HG02885 (cell line): Measurements from ENCODE around the gene YDJC.
"Not testable (repeated sequence)": the region's sequence is repeated elsewhere in the genome, so short reads cannot be mapped to it uniquely, and the experiment has no call there.

Source experiments
- ATAC-seq: cut with Tn5 transposase; IDR thresholded peaks from one replicate; pipeline ENCODE4 v1.9.1; 2021; ENCODE audit warnings: mild to moderate bottlenecking; ENCODE audit not compliant: unreplicated experiment, poor library complexity

The YDJC gene

DNA sequence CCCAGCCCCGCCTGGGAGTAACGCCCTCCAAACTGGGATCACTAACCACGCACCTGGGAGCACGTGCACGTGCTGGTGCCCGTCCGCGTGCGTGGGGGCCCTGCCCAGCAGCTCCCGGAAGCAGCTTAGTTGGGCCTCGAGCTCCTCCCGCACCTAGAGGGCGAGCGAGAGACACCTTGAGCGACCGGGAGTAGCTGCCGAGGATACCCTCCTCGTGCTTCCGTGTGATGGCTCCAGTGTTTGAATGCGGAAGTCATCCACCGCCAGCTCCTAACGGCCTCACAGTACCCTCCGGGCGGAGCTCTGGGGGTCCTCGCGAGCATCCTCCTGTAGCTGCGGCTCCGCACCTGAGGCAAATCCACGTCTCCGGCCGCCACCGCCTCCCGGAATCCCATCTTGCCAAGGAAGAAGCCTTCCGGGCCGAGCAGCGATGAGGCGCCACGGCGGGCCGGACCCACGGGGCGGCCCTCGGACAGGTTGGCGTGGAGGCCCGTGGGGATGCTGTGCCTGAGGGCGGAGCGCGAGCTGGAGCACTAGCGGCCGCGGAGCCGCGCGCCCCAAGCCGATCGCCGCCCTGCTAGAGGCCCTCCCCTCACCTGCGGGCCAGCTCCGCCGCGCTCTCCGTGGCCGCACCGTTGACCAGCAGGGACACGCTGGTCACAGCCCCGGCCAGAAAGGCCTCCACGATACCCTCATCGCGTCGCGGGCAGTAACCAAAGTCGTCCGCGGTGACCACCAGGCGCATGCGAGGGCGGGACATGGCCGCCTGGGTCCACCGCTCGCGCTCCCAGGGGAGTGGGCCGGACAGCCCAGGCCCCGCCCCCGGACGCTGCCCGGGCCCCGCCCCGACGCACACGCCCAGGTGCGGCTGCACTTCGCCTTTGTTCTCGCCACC is at the start of gene YDJC:
Gene YDJC (minus strand): TSS at position 768 of the 895 bp plus-strand sequence. CDS start 8 bp downstream, at position 760.
- peak; percentile 78 for ATAC-seq

GRCh38 chr22:21679383-21679782 is 49.6 kb upstream of the YDJC start:
- no peak for ATAC-seq

DNA sequence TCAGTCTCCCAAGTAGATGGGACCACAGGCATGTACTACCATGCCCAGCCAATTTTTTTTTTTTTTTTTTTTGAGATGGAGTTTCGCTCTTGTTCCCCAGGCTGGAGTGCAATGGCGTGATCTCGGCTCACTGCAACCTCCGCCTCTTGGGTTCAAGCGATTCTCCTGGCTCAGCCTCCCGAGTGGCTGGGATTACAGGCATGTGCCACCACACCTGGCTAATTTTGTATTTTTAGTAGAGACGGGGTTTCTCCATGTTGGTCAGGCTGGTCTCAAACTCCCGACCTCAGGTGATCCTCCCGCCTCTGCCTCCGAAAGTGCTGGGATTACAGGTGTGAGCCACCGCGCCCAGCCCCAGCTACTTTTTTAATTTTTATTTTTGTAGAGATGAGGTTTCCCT is 49.0 kb upstream of the YDJC start:
- ATAC-seq, result not testable (repeated sequence)

DNA sequence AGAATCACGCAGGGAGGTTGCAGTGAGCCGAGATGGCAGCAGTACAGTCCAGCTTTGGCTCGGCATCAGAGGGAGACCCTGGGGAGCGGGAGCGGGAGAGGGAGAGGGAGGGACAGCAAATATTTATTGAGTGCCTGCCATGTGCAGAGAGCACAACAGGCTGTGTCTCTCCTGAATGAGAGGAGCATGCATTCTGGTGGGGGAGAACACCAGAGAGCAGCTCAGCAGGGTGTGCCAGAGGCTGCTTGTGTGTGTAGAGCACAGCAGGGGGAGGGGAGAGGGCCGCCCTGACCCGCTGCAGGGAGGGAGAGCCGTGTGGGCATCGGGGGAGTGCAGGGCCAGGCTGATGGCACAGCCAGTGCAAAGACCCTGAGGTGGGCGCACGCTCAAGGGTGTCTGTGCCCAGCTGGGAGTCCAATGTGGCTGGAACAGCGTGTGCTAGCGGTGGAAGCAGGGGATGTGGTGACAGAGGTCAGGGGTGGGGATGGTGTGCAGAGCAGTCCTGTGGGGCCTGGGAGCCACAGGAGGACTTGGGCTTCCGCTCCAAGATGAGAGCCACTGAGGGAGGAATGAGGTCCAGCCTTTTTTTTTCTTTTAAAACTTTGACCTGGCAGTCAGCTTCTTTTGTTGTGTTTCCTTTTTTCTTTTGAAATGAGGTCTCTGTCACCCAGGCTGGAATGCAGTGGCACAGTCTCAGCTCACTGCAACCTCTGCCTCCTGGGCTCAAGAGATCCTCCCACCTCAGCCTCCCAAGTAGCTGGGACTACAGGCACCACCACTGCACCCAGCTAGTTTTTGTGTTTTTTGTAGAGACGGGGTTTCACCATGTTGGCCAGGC is 48.0 kb upstream of the YDJC start:
- no peak for ATAC-seq

GRCh38 chr22:21674638-21675245 is 44.9 kb upstream of the YDJC start:
- no peak for ATAC-seq

DNA sequence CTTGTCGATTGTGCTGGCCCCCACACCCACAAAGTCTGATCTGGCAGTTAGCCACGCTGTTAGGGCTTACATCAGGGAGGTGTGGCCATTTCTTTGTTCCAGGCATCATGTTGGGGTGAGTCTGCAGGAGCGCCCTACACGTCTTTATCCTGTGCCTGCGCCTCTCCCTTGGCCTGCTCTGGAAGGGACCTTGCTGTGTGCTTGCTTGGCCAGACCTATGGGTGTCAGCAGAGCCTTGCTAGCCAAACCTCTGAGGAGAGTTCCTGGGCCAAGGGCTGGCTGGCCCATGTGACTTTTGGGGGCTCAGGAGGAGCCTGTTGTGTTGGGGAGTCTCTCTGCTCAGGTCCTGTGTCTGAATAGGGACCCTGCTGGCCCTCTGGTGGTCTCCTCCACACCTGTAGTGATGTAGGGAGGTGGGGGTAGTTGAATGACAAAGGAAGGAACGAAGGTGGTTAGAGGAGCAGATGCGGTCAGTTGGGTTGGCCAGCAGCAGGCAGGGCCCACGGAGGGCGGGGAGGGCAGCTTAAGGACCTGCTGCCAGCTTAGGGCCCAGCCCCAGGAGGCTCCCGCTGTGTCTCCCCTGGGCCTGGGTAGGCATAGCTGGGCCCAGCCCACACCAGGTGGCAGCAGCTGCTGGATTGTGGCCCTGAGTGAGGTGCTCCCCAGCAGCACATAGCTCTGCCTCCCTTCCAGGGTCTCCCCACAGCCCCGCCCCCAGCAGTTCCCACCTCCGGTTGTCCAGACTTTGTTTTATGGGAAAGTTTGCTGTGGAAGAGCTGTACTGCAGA is 43.9 kb upstream of the YDJC start:
- no peak for ATAC-seq

- no peak for ATAC-seq
These were observed 42.3 kb upstream of the YDJC start for GRCh38 chr22:21672107-21672629.

DNA sequence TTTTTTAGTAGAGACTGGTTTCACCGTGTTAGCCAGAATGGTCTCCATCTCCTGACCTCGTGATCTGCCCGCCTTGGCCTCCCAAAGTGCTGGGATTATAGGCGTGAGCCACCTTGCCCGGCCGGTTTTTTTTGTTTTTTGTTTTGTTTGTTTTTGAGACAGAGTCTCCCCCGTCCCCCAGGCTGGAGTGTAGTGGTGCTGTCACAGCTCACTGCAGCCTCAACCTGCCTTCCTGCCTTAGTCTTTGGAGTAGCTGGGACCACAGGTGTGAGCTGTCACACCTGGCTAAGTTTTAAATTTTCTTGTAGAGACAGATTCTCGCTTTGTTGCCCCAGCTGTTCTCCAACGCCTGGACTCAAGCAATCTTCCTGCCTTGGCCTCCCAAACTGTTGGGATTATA is 39.2 kb upstream of the YDJC start:
- ATAC-seq, result no peak

GRCh38 chr22:21666786-21667185 is 37.0 kb upstream of the YDJC start:
- no peak for ATAC-seq

GRCh38 chr22:21665047-21665851 is 35.4 kb upstream of the YDJC start:
- ATAC-seq, result no peak

DNA sequence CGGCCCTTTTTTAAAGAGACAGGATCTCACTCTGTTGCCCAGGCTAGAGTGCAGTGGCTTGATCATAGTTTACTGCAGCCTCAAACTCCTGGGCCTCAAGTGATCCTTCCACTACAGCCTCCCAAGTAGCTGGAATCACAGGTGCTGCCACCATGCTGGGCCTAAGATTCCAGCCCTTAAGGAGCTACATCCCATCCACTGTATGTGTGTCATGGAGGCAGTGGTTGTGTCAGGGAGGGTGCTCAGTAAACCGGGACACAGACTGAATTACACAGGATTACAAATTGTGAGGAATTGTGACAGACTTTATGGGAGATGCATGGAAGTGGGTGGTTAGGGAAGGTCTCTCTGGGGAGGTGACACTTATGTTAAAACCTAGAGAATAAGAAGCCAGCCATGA is 33.9 kb upstream of the YDJC start:
- no peak for ATAC-seq

DNA sequence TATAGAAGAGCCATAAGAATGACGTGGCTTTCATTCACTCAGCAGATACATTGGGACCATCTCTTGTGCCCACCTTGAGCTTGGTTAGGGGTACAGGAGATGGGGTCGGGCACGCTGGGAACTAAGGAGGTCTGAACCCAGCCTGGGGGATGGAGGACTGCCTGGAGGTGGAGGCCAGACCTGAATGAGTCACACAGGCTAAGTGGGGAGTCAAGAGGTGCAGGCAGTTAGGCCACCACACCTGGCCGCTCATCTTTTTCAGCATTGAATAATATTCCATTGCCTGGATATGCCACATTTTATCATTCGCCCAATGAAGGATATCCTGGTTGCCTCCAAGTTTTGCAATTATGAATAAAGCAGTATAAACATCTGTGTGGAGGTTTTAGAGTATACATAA is 32.2 kb upstream of the YDJC start:
- ATAC-seq, result no peak

DNA sequence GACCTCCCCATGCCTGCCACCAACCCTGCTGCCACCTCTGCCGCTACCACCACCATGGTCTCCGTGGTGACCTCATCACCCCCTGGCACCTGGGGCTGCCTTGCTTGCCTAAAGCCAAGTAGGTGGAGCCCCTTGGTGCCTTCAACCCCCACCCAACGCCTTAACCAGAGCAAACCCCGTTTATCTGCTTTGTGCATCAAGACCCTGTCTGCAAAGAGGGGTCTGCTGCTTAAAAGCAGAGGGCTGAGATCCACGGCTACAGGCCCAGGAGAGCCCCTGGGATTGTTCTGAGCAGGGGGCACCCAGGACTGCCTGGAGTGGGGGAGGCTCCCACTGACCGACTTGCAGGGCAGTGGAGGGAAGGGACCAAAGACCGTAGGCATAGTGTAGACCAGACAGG is 31.1 kb upstream of the YDJC start:
- no peak for ATAC-seq

DNA sequence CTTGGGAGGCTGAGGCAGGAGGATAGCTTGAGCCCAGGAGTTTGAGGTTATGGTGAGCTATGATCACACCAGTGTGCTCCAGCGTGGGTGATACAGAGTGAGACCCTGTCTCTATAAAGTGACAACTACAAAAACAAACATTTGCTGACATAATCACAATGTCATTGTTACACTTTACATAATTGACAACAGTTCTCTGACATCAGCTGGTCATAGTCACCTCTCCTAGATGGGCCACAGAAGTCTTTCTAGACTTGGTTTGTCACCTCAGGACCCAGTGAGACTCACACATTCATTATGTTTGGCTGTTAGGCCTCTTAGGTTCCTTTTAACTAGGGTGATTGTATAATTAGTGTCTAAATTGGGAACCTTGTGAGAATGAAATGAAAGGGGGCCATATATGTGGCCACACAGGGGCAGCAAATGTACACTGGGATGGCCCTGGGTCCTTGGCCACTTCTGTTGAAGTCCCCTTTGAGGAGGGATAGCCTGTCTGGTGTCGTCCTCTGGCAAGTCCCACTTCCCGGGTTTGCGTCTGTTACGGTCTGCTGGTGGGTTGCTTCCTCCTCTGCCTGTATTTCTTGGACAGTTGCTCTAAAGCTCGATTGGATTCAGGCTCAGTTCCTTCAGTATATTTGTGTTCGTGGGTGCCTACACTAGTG is 30.2 kb upstream of the YDJC start:
- no peak for ATAC-seq

GRCh38 chr22:21657360-21658032 is 27.7 kb upstream of the YDJC start:
- ATAC-seq, result peak; percentile 79

GRCh38 chr22:21657020-21657359 is 27.2 kb upstream of the YDJC start:
- ATAC-seq, result no peak

DNA sequence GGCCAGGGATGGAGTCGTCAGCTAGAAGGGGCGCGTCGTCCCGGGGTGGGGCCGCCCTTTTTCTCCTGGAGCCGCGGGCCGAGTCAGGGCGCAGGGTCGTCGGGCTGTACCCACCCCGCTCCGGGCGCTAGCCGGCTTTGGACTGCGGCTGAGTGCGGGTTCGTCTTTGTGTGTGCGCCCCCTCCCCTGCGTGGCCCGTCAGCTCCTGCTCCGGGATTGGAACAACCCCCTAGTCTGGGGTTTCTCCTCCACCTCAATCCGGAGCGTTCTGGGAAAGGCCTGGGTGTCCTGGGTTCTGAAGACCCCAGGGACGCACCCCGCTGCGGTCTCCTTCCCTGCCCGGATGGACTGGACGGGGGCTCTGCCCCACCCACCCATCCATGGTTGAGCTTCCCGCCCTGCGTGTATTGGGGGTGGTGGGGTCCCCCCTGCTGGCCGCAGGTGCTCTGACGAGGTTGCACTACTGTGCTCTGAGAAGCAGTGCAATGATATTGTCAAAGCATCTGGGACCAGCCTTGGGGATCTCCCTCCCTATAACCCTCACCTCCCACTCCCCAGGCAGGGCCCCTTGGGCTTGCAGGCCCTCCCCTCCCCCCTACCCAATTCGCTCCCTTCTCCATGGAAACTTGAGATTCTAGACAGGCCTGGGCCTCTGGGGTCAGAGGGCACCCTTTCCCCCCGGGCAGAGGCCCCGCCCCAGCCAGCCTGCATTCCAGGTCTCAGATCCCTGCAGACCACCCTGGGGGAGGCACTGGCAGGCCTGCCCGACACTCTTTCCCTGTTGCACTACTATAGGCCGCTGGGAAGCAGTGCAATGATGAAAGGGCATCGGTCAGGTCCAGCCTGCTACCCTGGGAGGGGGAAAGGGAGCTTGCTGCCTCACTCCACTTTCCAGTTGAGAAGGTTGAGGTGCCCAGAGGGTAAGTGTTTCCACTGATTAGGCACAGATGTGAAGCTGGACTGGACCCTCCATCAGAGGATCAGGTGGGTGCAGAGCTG is 23.0 kb upstream of the YDJC start:
- no peak for ATAC-seq
